GM12872 (cell line): Measurements from ENCODE around the gene RAB37.

Experiments
- CTCF ChIP-seq: IDR thresholded peaks from 3 replicates; pipeline ENCODE4 v1.5.1; 2011; ENCODE audit warnings: low read depth, mild to moderate bottlenecking, low read length, moderate library complexity; ENCODE audit not compliant: insufficient read depth

Gene RAB37

GRCh38 chr17:74728033-74728701, 8.9 kb upstream of the RAB37 start:
- TF ChIP-seq CTCF = no peak

- no peak for TF ChIP-seq CTCF
These were observed 8.4 kb upstream of the RAB37 start for GRCh38 chr17:74728702-74729075.

DNA sequence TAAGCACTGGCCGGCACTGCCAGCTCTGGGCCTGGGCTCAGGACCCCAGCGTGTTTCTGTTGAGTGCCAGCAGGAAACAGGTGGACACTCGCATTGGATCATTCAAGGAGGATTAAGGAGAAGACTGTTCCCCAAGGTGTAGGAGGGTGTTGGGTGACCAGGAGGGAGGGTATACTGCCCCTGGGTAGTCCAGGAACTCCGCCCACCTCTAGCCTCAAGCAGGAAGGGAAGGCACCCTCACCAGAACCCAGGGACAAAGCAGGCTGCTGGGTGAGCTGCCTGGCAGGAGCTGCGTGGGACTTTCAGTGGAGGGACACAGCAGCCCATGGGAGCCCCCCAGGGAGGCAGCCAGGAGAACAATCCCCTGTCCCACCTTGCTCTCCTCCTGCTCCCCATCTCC, 7.7 kb upstream of the RAB37 start:
- TF ChIP-seq CTCF = no peak

DNA sequence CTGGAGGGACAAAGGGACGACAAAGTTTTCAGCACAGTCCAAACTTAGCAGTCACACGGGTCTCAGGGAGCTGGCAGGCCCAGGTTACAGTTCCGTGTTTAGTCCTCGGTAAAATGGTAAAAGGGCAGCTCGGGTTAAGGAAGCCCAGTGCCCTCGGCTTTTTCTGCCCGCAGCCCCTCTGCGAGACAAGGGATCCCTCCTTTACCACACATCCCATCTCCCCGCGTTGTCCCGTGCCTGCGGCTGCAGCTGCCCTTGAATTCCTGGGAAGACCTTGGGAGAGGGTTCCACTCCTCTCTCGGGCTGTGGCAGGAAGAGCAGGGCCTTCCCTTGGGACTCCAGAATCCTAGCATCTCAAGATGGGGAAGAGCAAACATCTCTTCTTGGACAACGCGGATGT, 7.2 kb upstream of the RAB37 start:
- TF ChIP-seq CTCF = no peak

DNA sequence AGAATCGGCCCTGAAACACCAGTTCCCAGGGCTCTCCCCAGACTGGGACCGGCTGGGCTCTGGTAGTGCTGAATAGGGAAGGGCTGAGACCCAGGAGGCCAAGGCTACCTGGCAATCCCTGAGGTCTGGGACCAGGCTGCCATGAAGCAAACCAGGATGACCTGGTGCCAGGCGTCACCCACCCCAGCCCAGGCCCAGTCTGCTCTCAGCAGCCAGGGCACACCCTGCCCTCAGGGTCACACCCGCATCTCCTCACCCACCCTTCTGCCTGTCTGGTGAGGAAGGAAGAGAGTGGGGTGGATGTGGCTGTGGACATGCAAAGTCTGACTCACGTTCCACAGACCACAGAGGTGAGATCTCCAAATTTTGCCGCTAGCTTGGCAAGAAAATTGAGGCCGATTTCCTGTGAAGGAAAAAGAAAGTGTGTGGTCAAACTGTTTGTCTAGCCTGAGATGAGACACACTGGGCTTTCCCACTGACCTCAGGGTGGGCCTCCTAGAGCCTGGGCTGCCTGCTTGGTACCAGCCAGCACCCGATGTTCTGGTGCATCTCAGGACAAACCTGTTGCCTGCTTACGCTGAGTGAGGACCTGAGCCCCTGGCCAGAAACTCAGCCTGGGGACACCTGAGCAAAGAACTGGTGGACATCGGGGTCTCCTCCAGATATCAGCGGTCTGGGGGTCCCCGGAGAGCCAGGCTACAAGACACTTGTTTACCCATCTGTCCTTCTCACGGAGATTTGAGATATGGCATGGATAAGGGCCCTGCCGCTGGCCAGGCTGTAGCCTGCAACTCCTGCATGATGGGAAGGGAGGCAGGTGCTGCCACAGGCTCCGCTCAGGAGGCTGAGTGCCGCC, 6.3 kb upstream of the RAB37 start:
- TF ChIP-seq CTCF = no peak

DNA sequence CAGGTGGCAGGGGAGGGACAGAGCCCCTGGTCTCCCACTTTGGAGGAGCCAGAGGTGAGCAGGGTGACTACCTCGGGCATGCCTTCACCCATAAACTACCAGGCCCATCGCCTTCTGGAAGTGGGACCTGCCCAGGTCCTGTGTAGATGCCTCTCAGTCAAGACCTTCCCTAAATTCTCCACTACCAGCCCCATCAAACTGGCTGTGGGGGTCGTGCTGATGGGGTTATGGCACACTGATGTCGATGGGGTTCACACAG, 5.8 kb upstream of the RAB37 start:
- TF ChIP-seq CTCF = no peak

- TF ChIP-seq CTCF = no peak
These were observed 4.8 kb upstream of the RAB37 start for GRCh38 chr17:74732042-74732867.
